Spinal cord (tissue), 10 donors: ENCODE data around the gene CYS1. TPM values are rescaled to one million over a fixed set of nuclear protein-coding genes. Genes with fewer than 3 reads are reported as not detected.
A peak's percentile ranks its signal among the peaks of the same experiment; 100 is the strongest.

Experiments used
- DNase-seq, 6 donors: peaks; one replicate each; pipeline versions ENCODE4 v3.0.0 to v3.0.0-alpha.2; 2013 to 2015; ENCODE audit warnings: low spot score in 6 of 6, low read depth in 4 of 6
- H3K27ac ChIP-seq: one replicate; pipeline ENCODE4 v1.5.1; 2013; ENCODE audit warnings: low read depth, low read length, control low read depth
- H3K27me3 ChIP-seq: one replicate; pipeline ENCODE4 v1.6.1; 2013; ENCODE audit warnings: low read length; ENCODE audit not compliant: control insufficient read depth, insufficient read depth
- H3K36me3 ChIP-seq: one replicate; pipeline ENCODE4 v1.6.1; 2013; ENCODE audit warnings: low read length; ENCODE audit not compliant: control insufficient read depth, insufficient read depth
- H3K4me1 ChIP-seq: one replicate; pipeline ENCODE4 v1.6.1; 2013; ENCODE audit warnings: low read length; ENCODE audit not compliant: control insufficient read depth, insufficient read depth
- H3K4me3 ChIP-seq: one replicate; pipeline ENCODE4 v1.5.1; 2013; ENCODE audit warnings: low read depth, low read length, control low read depth
- H3K9me3 ChIP-seq: one replicate; pipeline ENCODE4 v1.6.1; 2013; ENCODE audit warnings: low read length; ENCODE audit not compliant: control insufficient read depth, insufficient read depth
- WGBS: methylation state at CpG from one replicate; pipeline ENCODE4 v1.1.5; 2013; ENCODE audit warnings: missing lambda C conversion rate; ENCODE audit not compliant: insufficient coverage; 5-methylcytosine and 5-hydroxymethylcytosine counted together
- polyA plus RNA-seq, 2 donors: library from polyadenylated mRNA; unstranded; fragments of 120-200 nt; gene quantifications; one replicate each; pipeline ENCODE4 v1.2.1, GENCODE V29; 2013; ENCODE audit not compliant: insufficient read length in 2 of 2
- total RNA-seq, 2 donors: library from RNA; depleted of rRNA in 1 of 2; stranded (reverse); fragments of 120-200 nt in 1 of 2; fragments of >200 nt in 1 of 2; gene quantifications; one replicate each; pipeline versions ENCODE4 v1.2.3 to v1.2.4, GENCODE V29; 2013 to 2014
- donor health status: healthy.

Gene CYS1
- total and polyA plus RNA-seq, 4 donors = 2.0 to 4.1 (median 3.1) TPM

DNA sequence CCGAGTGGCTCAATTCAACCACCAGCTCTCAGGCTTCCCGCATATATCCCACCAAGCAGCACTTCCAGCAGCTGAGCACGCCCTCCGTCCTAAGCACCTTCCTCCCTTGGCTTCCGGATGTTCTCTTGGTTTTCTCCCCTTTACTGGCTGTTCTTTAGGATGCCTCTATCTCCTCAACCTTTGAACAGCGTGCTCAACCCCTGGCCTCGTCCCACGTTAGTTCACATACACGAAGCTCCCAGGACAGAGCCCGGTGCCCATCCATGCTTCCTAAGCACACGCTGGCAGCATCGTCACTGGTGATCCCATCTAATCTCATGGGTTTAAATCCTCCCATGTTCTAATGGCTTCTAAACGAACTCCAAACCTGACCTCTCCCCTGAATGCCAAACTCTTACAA, 3.7 kb downstream of the CYS1 start:
- H3K27me3 ChIP-seq = peaks cover 19% of the 10 kb centered on the region

DNA sequence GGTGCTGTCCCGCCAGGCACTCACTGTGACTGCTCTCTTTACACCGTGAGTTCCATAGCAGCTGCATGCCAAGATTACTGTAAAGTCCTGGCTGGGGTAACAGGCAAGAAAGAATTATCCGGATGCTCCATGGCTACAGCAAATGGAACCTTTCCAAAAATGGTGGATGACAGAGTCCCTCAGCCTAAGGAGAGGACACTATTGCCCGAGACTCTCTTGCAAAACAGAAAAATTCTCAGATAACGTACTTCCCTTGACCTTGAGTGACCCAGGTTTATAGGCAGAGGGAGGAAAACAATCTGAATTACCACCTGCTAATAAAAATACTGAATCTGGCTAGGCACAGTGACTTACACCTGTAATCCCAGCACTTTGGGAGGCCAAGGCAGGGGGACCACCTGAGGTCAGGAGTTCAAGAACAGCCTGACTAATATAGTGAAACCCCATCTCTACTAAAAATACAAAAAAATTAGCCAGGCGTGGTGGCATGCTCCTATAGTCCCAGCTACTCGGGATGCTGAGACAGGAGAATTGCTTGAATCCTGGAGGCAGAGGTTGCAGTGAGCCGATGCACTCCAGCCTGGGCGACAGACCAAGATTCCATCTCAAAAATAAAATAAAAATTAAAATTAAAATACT, 4.5 kb downstream of the CYS1 start:
- 64% methylated on average over 5 of the region's 9 CpGs for WGBS
- H3K27me3 ChIP-seq = peaks cover 14% of the 10 kb centered on the region
- DNase-seq = no peak

More for the DNA sequence above, 3.7 kb downstream of the CYS1 start:
- H3K27ac ChIP-seq = no peak overlapping the region
- 91% methylated on average over 13 of the region's 13 CpGs for WGBS
- no peaks in the 10 kb centered on the region for H3K36me3 ChIP-seq
- no peaks in the 10 kb centered on the region for H3K9me3 ChIP-seq
- DNase-seq = no peak
- H3K4me1 ChIP-seq = peaks cover 26% of the 10 kb centered on the region
- no peak overlapping the region for H3K4me3 ChIP-seq

GRCh38 chr2:10075101-10075500, 5.1 kb downstream of the CYS1 start:
- H3K9me3 ChIP-seq = no peaks in the 10 kb centered on the region
- H3K36me3 ChIP-seq = no peaks in the 10 kb centered on the region
- H3K4me1 ChIP-seq = peaks cover 21% of the 10 kb centered on the region
- no peak for DNase-seq
- no peak overlapping the region for H3K4me3 ChIP-seq
- 89% methylated on average over 11 of the region's 13 CpGs for WGBS
- no peak overlapping the region for H3K27ac ChIP-seq
- H3K27me3 ChIP-seq = peaks cover 10% of the 10 kb centered on the region

More for the DNA sequence above, 4.5 kb downstream of the CYS1 start:
- Histone ChIP-seq H3K9me3 (no peaks in the 10 kb centered on the region), H3K36me3 (no peaks in the 10 kb centered on the region), H3K4me1 (peaks cover 25% of the 10 kb centered on the region), H3K27ac (no peak overlapping the region), H3K4me3 (no peak overlapping the region)

DNA sequence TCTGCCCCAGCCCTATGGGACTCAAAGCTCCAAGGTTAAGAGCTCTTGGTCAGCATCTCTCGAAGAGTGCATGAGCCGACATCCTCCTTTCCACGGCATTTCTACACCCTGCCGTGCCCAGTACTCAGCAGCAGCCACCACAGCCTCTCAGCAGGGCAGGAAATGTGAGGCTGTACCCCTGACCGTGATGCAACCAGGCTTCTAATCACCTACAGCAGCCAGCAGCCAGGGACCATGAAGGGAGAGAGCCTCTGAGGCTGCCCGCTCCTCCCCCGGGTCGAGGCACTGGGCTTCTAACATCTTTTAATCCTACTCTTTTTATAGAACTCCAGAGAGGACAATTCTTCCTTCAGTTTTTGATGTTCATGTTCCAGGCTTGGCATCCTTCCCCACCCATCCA, 6.5 kb downstream of the CYS1 start:
- H3K27ac ChIP-seq = no peak overlapping the region
- DNase-seq = no peak
- H3K36me3 ChIP-seq = no peaks in the 10 kb centered on the region
- no peak overlapping the region for H3K4me3 ChIP-seq
- peaks cover 8% of the 10 kb centered on the region for H3K27me3 ChIP-seq
- H3K4me1 ChIP-seq = peaks cover 16% of the 10 kb centered on the region
- H3K9me3 ChIP-seq = no peaks in the 10 kb centered on the region
- 61% methylated on average over 7 of the region's 8 CpGs for WGBS

GRCh38 chr2:10072656-10073480, 7.3 kb downstream of the CYS1 start:
- peaks cover 8% of the 10 kb centered on the region for H3K4me1 ChIP-seq
- WGBS = 35% methylated on average over 19 of the region's 20 CpGs
- peak in 5 of 6 donors; percentile 70 to 97 (median 83) for DNase-seq
- H3K4me3 ChIP-seq = no peak overlapping the region
- no peak overlapping the region for H3K27ac ChIP-seq
- no peaks in the 10 kb centered on the region for H3K36me3 ChIP-seq
- peaks cover 2% of the 10 kb centered on the region for H3K9me3 ChIP-seq
- H3K27me3 ChIP-seq = peaks cover 6% of the 10 kb centered on the region

- Histone ChIP-seq H3K36me3 (no peaks in the 10 kb centered on the region), H3K9me3 (peaks cover 2% of the 10 kb centered on the region), H3K27ac (no peak overlapping the region), H3K27me3 (peaks cover 6% of the 10 kb centered on the region), H3K4me3 (no peak overlapping the region), H3K4me1 (peaks cover 8% of the 10 kb centered on the region)
- 83% methylated on average over 4 of the region's 7 CpGs for WGBS
- no peak for DNase-seq
Observed at GRCh38 chr2:10071595-10071994, 8.6 kb downstream of the CYS1 start.

DNA sequence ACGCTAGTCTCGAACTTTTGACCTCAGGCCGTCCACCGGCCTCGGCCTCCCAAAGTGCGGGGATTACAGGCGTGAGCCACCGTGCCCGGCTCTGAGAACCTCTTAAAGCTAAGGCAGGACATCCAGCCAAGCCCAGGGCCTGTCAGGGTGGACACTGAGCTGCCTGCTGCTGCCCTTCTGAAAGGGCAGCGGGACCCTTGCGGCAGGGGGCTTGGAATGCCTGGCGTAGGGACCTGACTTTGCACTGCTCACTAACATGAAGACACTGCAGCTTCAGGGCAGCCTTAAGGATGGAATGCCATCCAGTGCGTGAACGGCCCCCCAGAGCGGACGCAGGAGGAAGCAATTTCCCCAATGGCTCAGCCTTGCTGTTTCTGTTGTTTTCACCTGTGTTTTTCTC, 9.0 kb downstream of the CYS1 start:
- peaks cover 8% of the 10 kb centered on the region for H3K4me1 ChIP-seq
- no peak for DNase-seq
- H3K27me3 ChIP-seq = peaks cover 6% of the 10 kb centered on the region
- H3K27ac ChIP-seq = no peak overlapping the region
- WGBS = 93% methylated on average over 16 of the region's 16 CpGs
- no peaks in the 10 kb centered on the region for H3K36me3 ChIP-seq
- H3K4me3 ChIP-seq = no peak overlapping the region
- H3K9me3 ChIP-seq = peaks cover 2% of the 10 kb centered on the region

DNA sequence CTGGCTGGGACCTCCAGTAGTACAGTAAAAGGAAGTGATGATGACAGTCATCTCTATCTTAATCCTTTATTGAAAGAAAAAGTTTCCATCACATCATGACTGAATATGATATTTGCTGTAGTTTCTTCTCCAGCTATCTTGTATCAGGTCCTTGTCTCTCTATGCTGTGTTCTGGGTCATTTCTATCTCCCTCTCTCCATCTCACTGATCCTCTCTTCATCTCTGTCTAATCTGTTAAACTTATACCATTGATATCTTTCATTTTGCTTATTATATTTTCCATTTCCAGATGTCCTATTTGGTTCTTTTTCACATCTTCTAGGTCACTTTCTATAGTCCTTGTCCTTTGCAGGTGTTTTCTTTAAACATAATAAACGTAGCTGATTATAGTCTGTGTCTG, 12.3 kb downstream of the CYS1 start:
- DNase-seq = no peak
- peaks cover 2% of the 10 kb centered on the region for H3K36me3 ChIP-seq
- H3K9me3 ChIP-seq = peaks cover 2% of the 10 kb centered on the region
- peaks cover 4% of the 10 kb centered on the region for H3K4me1 ChIP-seq
- no peak overlapping the region for H3K4me3 ChIP-seq
- WGBS = no CpG with 5 or more reads among the region's 1 CpG
- H3K27ac ChIP-seq = no peak overlapping the region
- no peaks in the 10 kb centered on the region for H3K27me3 ChIP-seq

GRCh38 chr2:10067330-10067729, 12.9 kb downstream of the CYS1 start:
- H3K4me1 ChIP-seq = no peaks in the 10 kb centered on the region
- WGBS = no CpG with 5 or more reads among the region's 2 CpGs
- no peak overlapping the region for H3K27ac ChIP-seq

GRCh38 chr2:10065773-10066055, 14.5 kb downstream of the CYS1 start:
- Histone ChIP-seq H3K4me1 (peaks cover 4% of the 10 kb centered on the region), H3K27me3 (no peaks in the 10 kb centered on the region), H3K27ac (no peak overlapping the region), H3K4me3 (no peak overlapping the region), H3K36me3 (peaks cover 2% of the 10 kb centered on the region), H3K9me3 (peaks cover 2% of the 10 kb centered on the region)
- 80% methylated on average over 6 of the region's 6 CpGs for WGBS
- no peak for DNase-seq

More at GRCh38 chr2:10067330-10067729, 12.9 kb downstream of the CYS1 start:
- Histone ChIP-seq H3K27me3 (no peaks in the 10 kb centered on the region), H3K36me3 (peaks cover 2% of the 10 kb centered on the region), H3K4me3 (no peak overlapping the region), H3K9me3 (peaks cover 2% of the 10 kb centered on the region)
- no peak for DNase-seq
